C4-2B (cell line): Measurements from ENCODE around the gene DGKG.

Experiments
- CTCF ChIP-seq: fragments of 450-650 bp; conservative IDR thresholded peaks from 2 replicates; pipeline ENCODE4 v1.5.1; 2017; ENCODE audit warnings: mild to moderate bottlenecking
- ZFX ChIP-seq: fragments of 450-650 bp; IDR thresholded peaks from 2 replicates; pipeline ENCODE4 v1.6.1; 2017

DNA sequence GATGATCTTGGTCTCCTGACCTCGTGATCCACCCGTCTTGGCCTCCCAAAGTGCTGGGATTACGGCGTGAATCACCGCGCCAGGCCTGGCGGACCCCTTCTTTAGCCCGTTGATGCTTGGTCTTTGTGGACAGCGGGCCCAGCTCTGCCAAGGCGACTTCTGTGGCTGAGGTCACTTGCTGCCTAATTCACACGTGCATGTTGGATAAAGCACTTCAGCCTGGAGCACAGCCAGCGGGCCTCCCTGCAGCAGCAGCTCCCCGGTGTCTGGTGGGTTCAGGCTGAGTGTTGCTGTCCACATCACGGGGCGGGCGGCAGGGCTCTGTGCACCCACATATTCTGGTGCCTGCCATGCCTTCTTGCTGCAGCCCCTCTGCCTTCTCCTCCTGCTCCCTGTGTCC, 88.4 kb downstream of the DGKG start:
- TF ChIP-seq CTCF (no peak), ZFX (no peak)
